ENCODE data around the gene SEPHS1. TPM values are rescaled to one million over a fixed set of nuclear protein-coding genes. Genes with fewer than 3 reads are reported as not detected.

SEPHS1 gene
- total RNA-seq, 1 experiment from 2014 or later, result 139 TPM

- H3K4me1 ChIP-seq, result peaks cover 8% of the 10 kb centered on the region
- no peak overlapping the region for H3K4me3 ChIP-seq (ENCODE audit: low read depth, low read length)
- POLR2A ChIA-PET, result interaction anchor here (0.7 kb wide), 1 partner anchor 131 kb away, joined by 5 read pairs; no protein-coding TSS in a partner anchor
- H3K36me3 ChIP-seq (ENCODE audit: control insufficient read depth, insufficient read depth, low read length), result no peaks in the 10 kb centered on the region
- no peak overlapping the region for H3K27ac Mint-ChIP-seq (ENCODE audit: unreplicated experiment)
- DNase-seq, result no peak
- H3K9me3 ChIP-seq, result no peaks in the 10 kb centered on the region
- H3K4me3 Mint-ChIP-seq (ENCODE audit: unreplicated experiment), result no peak overlapping the region
- H3K36me3 Mint-ChIP-seq (ENCODE audit: insufficient read depth, unreplicated experiment), result no peaks in the 10 kb centered on the region
- intact Hi-C loops (cut with micrococcal nuclease; ENCODE audit: unreplicated experiment), result no loop called here
- TF ChIP-seq, protein P1, sequence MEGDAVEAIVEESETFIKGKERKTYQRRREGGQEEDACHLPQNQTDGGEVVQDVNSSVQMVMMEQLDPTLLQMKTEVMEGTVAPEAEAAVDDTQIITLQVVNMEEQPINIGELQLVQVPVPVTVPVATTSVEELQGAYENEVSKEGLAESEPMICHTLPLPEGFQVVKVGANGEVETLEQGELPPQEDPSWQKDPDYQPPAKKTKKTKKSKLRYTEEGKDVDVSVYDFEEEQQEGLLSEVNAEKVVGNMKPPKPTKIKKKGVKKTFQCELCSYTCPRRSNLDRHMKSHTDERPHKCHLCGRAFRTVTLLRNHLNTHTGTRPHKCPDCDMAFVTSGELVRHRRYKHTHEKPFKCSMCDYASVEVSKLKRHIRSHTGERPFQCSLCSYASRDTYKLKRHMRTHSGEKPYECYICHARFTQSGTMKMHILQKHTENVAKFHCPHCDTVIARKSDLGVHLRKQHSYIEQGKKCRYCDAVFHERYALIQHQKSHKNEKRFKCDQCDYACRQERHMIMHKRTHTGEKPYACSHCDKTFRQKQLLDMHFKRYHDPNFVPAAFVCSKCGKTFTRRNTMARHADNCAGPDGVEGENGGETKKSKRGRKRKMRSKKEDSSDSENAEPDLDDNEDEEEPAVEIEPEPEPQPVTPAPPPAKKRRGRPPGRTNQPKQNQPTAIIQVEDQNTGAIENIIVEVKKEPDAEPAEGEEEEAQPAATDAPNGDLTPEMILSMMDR (IDR thresholded peaks at IDR 0.05; ENCODE audit: insufficient read depth in 1 of 2, low read depth in 1 of 2, low read length in 1 of 2, severe bottlenecking in 1 of 2, unreplicated experiment in 1 of 2), result no peak
- no peaks in the 10 kb centered on the region for H3K9me3 Mint-ChIP-seq (ENCODE audit: unreplicated experiment)
- CTCF ChIA-PET, result no interaction called here
- H3K27me3 ChIP-seq (replicated peaks; ENCODE audit: control insufficient read depth, insufficient read depth, low read length), result no peaks in the 10 kb centered on the region
- no TSS peak for BruUV-seq (replicated peaks)
- peaks cover 2% of the 10 kb centered on the region for H3K27me3 Mint-ChIP-seq (ENCODE audit: insufficient read depth, unreplicated experiment)
- H3K4me1 Mint-ChIP-seq (ENCODE audit: low read depth, unreplicated experiment), result peaks cover 10% of the 10 kb centered on the region
Measured at GRCh38 chr10:13360587-13360986, 12.5 kb upstream of the SEPHS1 start.

DNA sequence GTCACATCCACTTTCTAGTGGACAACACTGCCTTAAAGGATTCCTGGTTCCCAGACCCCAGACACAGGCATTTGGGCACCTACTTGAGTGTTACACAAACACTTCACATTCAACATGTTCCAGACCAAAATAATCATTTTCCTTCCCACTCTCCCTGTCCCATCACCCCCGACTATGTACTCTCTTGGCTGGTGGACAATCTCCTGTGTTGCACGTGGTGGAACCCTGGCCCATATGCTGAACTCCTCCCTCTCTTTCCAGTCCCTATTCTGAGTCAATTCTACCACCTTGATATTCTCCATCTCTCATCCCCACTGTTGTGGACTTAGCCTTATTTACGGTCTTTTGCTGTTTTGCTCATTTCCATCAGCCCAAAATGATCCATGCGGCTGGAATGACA lies 8.3 kb upstream of the SEPHS1 start:
- POLR2A ChIA-PET, result no interaction called here
- no peak for DNase-seq
- CTCF ChIA-PET, result no interaction called here

DNA sequence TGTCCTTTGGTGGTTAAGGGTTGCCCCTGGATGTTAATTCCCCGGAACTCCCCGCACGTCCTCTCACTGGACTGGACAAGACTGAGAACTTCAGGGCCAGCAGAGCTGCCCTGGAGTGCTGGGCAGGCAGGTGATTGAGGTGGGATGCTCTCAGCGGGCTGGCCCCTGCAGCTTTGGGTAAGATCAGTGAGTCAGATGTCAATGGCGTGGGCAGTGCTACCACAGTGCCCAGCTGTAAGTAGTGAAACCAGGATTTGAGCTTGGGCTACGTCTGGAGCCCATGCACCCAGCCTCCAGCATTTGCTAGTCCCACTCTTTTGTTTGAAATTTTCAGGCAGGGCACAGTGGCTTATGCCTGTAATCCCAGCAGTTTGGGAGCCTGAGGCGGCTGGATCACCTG lies 6.7 kb upstream of the SEPHS1 start:
- H3K27me3 ChIP-seq (replicated peaks; ENCODE audit: control insufficient read depth, insufficient read depth, low read length), result no peaks in the 10 kb centered on the region
- H3K9me3 ChIP-seq, result no peaks in the 10 kb centered on the region
- H3K27ac Mint-ChIP-seq (ENCODE audit: unreplicated experiment), result no peak overlapping the region
- H3K4me3 Mint-ChIP-seq (ENCODE audit: unreplicated experiment), result no peak overlapping the region
- ChIA-PET CTCF (no interaction called here), POLR2A (no interaction called here)
- BruUV-seq (replicated peaks), result no TSS peak
- peaks cover 13% of the 10 kb centered on the region; the same call in 1 of the 2 replicates for H3K4me1 ChIP-seq
- TF ChIP-seq, protein P1 (IDR thresholded peaks at IDR 0.05; ENCODE audit: insufficient read depth in 1 of 2, low read depth in 1 of 2, low read length in 1 of 2, severe bottlenecking in 1 of 2, unreplicated experiment in 1 of 2), result no peak
- peaks cover 8% of the 10 kb centered on the region for H3K27me3 Mint-ChIP-seq (ENCODE audit: insufficient read depth, unreplicated experiment)
- H3K9me3 Mint-ChIP-seq (ENCODE audit: unreplicated experiment), result no peaks in the 10 kb centered on the region
- H3K4me1 Mint-ChIP-seq (ENCODE audit: low read depth, unreplicated experiment), result peaks cover 13% of the 10 kb centered on the region
- H3K36me3 ChIP-seq (ENCODE audit: control insufficient read depth, insufficient read depth, low read length), result no peaks in the 10 kb centered on the region
- H3K36me3 Mint-ChIP-seq (ENCODE audit: insufficient read depth, unreplicated experiment), result peaks cover 5% of the 10 kb centered on the region
- H3K4me3 ChIP-seq (ENCODE audit: low read depth, low read length), result no peak overlapping the region
- intact Hi-C loops (cut with micrococcal nuclease; ENCODE audit: unreplicated experiment), result no loop called here
- DNase-seq, result no peak

More for the DNA sequence above, 8.3 kb upstream of the SEPHS1 start:
- peaks cover 6% of the 10 kb centered on the region; the same call in 1 of the 2 replicates for H3K4me1 ChIP-seq
- H3K4me1 Mint-ChIP-seq (ENCODE audit: low read depth, unreplicated experiment), result peaks cover 7% of the 10 kb centered on the region
- H3K27me3 Mint-ChIP-seq (ENCODE audit: insufficient read depth, unreplicated experiment), result peaks cover 6% of the 10 kb centered on the region
- H3K9me3 ChIP-seq, result no peaks in the 10 kb centered on the region
- no TSS peak for BruUV-seq (replicated peaks)
- no peaks in the 10 kb centered on the region for H3K9me3 Mint-ChIP-seq (ENCODE audit: unreplicated experiment)
- H3K36me3 ChIP-seq (ENCODE audit: control insufficient read depth, insufficient read depth, low read length), result no peaks in the 10 kb centered on the region
- H3K36me3 Mint-ChIP-seq (ENCODE audit: insufficient read depth, unreplicated experiment), result peaks cover 5% of the 10 kb centered on the region
- TF ChIP-seq, protein P1 (IDR thresholded peaks at IDR 0.05; ENCODE audit: insufficient read depth in 1 of 2, low read depth in 1 of 2, low read length in 1 of 2, severe bottlenecking in 1 of 2, unreplicated experiment in 1 of 2), result no peak
- no peak overlapping the region for H3K4me3 ChIP-seq (ENCODE audit: low read depth, low read length)
- intact Hi-C loops (cut with micrococcal nuclease; ENCODE audit: unreplicated experiment), result no loop called here
- no peaks in the 10 kb centered on the region for H3K27me3 ChIP-seq (replicated peaks; ENCODE audit: control insufficient read depth, insufficient read depth, low read length)
- H3K4me3 Mint-ChIP-seq (ENCODE audit: unreplicated experiment), result no peak overlapping the region
- no peak overlapping the region for H3K27ac Mint-ChIP-seq (ENCODE audit: unreplicated experiment)
